ENCODE measurements around the gene CD163L1. TPM values are rescaled to one million over a fixed set of nuclear protein-coding genes. Genes with fewer than 3 reads are reported as not detected.

The CD163L1 gene
- total and polyA plus RNA-seq, 2 of the 8 experiments (the other 6 are each of a cell fraction or from before 2014, with no cell fraction given): 0.11 to 0.22 TPM

GRCh38 chr12:7441216-7441615 lies 2.7 kb downstream of the CD163L1 start (continued):
- TF ChIP-seq, protein P1, sequence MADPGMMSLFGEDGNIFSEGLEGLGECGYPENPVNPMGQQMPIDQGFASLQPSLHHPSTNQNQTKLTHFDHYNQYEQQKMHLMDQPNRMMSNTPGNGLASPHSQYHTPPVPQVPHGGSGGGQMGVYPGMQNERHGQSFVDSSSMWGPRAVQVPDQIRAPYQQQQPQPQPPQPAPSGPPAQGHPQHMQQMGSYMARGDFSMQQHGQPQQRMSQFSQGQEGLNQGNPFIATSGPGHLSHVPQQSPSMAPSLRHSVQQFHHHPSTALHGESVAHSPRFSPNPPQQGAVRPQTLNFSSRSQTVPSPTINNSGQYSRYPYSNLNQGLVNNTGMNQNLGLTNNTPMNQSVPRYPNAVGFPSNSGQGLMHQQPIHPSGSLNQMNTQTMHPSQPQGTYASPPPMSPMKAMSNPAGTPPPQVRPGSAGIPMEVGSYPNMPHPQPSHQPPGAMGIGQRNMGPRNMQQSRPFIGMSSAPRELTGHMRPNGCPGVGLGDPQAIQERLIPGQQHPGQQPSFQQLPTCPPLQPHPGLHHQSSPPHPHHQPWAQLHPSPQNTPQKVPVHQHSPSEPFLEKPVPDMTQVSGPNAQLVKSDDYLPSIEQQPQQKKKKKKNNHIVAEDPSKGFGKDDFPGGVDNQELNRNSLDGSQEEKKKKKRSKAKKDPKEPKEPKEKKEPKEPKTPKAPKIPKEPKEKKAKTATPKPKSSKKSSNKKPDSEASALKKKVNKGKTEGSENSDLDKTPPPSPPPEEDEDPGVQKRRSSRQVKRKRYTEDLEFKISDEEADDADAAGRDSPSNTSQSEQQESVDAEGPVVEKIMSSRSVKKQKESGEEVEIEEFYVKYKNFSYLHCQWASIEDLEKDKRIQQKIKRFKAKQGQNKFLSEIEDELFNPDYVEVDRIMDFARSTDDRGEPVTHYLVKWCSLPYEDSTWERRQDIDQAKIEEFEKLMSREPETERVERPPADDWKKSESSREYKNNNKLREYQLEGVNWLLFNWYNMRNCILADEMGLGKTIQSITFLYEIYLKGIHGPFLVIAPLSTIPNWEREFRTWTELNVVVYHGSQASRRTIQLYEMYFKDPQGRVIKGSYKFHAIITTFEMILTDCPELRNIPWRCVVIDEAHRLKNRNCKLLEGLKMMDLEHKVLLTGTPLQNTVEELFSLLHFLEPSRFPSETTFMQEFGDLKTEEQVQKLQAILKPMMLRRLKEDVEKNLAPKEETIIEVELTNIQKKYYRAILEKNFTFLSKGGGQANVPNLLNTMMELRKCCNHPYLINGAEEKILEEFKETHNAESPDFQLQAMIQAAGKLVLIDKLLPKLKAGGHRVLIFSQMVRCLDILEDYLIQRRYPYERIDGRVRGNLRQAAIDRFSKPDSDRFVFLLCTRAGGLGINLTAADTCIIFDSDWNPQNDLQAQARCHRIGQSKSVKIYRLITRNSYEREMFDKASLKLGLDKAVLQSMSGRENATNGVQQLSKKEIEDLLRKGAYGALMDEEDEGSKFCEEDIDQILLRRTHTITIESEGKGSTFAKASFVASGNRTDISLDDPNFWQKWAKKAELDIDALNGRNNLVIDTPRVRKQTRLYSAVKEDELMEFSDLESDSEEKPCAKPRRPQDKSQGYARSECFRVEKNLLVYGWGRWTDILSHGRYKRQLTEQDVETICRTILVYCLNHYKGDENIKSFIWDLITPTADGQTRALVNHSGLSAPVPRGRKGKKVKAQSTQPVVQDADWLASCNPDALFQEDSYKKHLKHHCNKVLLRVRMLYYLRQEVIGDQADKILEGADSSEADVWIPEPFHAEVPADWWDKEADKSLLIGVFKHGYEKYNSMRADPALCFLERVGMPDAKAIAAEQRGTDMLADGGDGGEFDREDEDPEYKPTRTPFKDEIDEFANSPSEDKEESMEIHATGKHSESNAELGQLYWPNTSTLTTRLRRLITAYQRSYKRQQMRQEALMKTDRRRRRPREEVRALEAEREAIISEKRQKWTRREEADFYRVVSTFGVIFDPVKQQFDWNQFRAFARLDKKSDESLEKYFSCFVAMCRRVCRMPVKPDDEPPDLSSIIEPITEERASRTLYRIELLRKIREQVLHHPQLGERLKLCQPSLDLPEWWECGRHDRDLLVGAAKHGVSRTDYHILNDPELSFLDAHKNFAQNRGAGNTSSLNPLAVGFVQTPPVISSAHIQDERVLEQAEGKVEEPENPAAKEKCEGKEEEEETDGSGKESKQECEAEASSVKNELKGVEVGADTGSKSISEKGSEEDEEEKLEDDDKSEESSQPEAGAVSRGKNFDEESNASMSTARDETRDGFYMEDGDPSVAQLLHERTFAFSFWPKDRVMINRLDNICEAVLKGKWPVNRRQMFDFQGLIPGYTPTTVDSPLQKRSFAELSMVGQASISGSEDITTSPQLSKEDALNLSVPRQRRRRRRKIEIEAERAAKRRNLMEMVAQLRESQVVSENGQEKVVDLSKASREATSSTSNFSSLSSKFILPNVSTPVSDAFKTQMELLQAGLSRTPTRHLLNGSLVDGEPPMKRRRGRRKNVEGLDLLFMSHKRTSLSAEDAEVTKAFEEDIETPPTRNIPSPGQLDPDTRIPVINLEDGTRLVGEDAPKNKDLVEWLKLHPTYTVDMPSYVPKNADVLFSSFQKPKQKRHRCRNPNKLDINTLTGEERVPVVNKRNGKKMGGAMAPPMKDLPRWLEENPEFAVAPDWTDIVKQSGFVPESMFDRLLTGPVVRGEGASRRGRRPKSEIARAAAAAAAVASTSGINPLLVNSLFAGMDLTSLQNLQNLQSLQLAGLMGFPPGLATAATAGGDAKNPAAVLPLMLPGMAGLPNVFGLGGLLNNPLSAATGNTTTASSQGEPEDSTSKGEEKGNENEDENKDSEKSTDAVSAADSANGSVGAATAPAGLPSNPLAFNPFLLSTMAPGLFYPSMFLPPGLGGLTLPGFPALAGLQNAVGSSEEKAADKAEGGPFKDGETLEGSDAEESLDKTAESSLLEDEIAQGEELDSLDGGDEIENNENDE (IDR thresholded peaks at IDR 0.05; ENCODE audit: insufficient replicate concordance, low read length): no peak
- TF ChIP-seq TEAD4 (IDR thresholded peaks at IDR 0.05; ENCODE audit: low read depth, low read length): no peak
- no peak for TF ChIP-seq CHD1 (IDR thresholded peaks at IDR 0.05; ENCODE audit: low read depth, low read length)
- TF ChIP-seq ATF2 (IDR thresholded peaks at IDR 0.05; ENCODE audit: low read length): no peak
- no peak for TF ChIP-seq POU5F1 (IDR thresholded peaks at IDR 0.05; ENCODE audit: low read depth, low read length)
- no peak for TF ChIP-seq ASH2L (IDR thresholded peaks at IDR 0.05; ENCODE audit: low read length)
- TF ChIP-seq TAF1 (IDR thresholded peaks at IDR 0.05; ENCODE audit: low read depth, low read length): no peak
- TF ChIP-seq SP4 (IDR thresholded peaks at IDR 0.05; ENCODE audit: low read length): no peak
- TF ChIP-seq SIRT6 (IDR thresholded peaks at IDR 0.05; ENCODE audit: low read length): no peak
- TF ChIP-seq BACH1 (IDR thresholded peaks at IDR 0.05; ENCODE audit: low read length): no peak
- TF ChIP-seq RBBP5 (IDR thresholded peaks at IDR 0.05; ENCODE audit: borderline replicate concordance, low read depth, low read length): no peak
- TF ChIP-seq SP1 (IDR thresholded peaks at IDR 0.05; ENCODE audit: low read depth, low read length): no peak
